Stimulated activated CD4-positive, alpha-beta T cell treated with anti-CD3 and anti-CD28 coated beads, Interleukin-1b, Interleukin-23, amount 100 ng/mL, for 24 hours (primary cell): ENCODE measurements around the gene FLCN.
"Not testable (repeated sequence)": the region's sequence is repeated elsewhere in the genome, so short reads cannot be mapped to it uniquely, and the experiment has no call there.

ENCODE experiments used
- DNase-seq, 4 experiments: peaks; one replicate each; pipeline ENCODE4 v3.0.0-alpha.2; 2020; ENCODE audit warnings: low read depth in 4 of 4, low spot score in 1 of 4

Gene FLCN, protein sequence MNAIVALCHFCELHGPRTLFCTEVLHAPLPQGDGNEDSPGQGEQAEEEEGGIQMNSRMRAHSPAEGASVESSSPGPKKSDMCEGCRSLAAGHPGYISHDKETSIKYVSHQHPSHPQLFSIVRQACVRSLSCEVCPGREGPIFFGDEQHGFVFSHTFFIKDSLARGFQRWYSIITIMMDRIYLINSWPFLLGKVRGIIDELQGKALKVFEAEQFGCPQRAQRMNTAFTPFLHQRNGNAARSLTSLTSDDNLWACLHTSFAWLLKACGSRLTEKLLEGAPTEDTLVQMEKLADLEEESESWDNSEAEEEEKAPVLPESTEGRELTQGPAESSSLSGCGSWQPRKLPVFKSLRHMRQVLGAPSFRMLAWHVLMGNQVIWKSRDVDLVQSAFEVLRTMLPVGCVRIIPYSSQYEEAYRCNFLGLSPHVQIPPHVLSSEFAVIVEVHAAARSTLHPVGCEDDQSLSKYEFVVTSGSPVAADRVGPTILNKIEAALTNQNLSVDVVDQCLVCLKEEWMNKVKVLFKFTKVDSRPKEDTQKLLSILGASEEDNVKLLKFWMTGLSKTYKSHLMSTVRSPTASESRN

DNA sequence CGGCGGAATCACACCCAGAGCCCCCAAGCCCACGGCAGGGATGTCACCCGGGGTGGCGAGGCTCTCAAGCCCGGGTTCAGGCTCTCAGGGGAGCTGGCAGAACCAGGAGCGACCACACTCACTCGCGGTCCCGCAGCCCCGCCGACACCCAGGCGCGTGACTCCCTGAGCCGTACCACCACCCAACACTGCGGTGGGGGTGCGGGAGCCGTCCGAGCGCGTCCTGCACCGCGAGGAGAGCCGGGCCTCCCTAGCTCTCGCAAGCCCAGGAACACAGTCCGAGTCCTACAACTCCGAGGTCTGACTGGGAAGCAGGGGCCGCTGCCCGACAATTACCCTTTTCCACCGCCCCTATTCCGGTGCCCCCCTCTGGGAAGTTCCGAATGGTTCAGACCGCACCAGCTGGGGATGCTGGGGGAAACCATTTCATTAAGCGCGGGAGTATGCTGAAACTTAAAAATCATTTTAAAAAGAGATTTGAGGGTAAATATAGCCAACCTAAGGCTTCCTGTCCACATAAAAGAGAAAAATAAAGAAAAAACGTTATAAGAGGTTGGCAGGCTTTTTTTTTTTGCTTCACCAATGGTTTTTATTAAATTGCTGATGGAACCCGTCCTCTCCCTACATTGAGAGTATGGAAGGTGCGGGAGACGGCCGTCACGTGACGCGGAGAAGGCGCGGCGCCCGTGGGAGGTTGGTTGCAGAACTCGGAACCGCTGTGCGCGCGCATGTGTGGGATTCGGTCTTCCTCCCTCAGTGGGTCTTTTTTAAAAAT lies at the start of gene FLCN:
TSS of gene FLCN (minus strand) at position 143 of the 774 bp plus-strand sequence. CDS start 9,031 bp downstream, outside the sequence.
- DNase-seq, result peak; percentile 80 to 88 (median 82)

DNA sequence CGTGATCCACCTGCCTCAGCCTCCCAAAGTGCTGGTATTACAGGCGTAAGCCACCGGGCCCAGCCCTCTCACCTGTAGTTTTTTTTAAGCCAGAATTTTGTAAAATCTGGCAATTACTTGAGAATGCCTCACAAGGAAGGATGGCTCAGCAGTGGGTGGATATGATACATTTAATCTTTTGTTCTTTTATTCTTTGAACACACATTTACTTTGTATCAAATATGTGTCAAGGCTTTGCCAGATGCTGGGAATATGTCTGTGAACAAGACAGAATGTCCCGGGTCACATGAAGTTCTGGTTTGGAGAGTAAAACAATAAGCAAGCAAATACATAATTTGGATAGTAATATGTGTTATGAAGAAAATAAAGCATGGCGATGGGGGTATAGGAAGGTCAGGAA lies 49.0 kb upstream of the FLCN start:
- DNase-seq, result no peak

DNA sequence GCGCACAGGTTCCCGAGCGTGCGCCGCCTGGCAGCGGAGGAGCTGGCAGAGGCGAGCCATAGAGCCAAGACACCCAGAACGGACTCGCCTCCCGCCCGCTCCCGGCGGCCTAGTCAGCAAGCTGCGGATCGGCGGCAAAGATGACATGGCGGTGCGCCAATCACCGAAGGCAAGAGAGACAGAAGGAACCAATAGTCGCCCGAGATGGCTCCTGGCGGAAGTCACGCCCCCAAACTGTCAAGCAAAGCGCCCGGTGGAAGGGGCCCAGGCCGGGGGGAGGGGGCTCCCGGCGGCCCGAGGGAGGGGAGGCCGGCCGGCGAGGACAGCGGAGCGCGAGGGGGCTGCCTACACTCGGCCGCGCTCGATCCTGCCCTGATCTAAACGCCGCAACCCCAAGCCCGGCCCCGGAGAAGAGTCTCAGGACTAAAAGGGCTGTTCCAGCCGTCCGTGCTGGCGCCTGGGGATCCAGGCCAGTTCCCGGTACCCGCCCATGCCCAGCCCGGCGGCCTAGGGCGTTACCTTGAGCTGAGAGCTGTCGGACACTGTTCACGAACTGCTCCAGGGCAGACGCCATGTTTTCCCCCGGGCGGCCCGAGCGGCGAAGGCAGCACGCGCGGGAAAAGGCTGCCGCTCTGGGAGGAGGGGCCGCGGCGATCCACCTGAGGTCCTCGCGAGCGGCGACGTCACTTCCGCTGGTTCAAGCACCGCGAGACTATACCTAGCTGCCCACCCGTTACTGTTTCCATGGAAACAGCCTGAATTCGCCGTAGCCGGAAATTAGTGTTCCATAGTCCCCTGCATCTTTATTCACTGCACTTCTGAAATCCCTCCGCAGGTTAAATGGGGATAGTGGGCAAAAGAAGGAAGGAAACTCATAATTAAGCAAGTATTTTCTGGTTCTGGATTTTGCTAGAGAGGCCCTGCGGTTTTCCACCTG lies 43.9 kb upstream of the FLCN start, which contains the start of gene COPS3:
TSS of gene COPS3 (minus strand) at position 634 of the 937 bp plus-strand sequence. CDS start at position 574, 60 bp downstream.
- peak; percentile 89 to 97 (median 96) for DNase-seq

DNA sequence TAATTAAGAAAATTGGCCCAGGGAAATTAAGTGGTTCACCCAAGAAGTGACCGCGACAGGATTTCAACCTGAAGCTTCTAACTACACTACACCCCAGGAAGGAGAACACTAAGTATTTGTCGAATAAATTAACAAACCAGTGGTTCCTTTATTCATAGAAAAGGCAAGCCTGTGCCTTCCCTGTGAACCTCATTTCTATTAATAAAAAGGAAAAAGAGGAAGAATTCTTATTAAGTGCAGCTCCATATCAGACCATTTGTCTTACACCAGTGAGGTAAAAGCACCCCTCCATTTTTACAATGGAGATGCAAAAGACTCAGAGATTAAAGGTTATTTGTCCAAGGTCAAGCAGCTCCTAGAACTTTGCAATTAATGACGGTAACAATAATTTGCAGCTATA lies 42.3 kb upstream of the FLCN start:
- DNase-seq, result no peak

DNA sequence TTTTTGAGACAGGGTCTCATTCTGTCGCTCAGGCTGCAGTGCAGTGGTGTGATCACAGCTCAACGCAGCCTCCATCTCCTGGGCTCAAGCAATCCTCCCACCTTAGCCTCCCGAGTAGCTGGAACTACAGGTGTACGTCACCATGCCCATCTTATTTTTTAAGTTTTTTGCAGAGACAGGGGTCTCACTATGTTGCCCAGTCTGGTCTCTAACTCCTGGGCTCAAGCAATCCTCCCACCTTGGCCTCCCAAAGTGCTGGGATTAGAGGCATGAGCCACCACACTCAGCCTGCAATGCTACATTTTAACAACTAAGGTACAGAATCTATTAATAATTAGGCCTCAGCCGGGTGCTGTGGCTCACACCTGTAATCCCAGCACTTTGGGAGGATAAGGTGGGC lies 40.5 kb upstream of the FLCN start:
- DNase-seq, result not testable (repeated sequence)

DNA sequence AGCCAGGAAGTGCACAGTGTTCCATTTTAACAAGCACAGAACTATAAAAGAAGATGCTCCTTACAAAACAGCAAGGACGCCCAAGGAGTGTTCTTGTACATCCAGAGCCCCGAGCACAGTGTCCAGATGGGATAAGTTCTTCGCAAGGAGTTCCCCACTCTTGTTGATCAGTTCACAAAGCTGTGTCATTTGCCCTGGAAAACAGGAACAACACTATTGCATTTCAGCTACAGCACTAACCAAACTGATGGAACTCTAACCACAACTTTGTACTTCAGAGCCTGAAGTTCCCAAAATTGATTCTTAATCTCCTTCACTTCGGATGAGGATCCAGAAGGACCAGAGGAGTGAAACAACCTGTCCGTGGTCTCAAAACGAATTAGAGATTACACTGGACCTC lies 39.0 kb upstream of the FLCN start:
- no peak for DNase-seq

DNA sequence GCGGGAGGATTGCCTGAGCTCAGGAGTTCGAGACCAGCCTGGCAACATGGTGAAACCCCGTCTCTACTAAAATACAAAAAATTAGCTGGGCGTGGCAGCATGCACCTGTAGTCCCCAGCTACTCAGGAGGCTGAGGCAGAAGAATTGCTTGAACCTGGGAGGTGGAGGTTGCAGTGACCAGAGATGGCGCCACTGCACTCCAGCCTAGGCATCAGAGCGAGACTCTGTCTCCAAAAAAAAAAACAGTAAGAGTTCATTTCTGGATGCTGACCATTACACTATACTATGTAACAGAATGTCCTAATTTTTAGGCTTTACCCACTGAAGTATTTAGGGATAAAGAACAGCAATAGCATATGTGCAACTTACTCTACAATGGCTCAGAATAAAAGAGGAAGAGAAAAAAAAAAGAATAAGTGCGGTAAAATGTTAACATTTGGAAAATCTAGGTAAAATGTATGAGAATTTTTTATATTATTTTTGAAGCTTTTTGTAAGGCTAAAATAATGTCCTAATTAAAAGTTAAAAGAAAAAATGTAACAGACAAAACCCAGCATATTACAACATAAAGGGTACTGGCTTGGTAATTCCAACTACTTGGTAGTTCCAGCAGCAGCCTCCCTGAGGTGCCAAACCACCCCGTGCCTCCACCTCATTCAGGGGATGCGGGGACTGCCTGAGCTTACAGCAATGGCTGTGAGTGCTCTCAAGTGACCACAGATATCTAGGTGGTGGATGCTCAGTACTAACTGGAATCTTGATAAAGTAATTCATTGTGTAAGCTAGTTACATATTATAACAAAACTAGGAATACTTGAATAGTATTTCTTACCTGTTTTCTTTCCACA lies 33.2 kb upstream of the FLCN start:
- DNase-seq, result no peak

DNA sequence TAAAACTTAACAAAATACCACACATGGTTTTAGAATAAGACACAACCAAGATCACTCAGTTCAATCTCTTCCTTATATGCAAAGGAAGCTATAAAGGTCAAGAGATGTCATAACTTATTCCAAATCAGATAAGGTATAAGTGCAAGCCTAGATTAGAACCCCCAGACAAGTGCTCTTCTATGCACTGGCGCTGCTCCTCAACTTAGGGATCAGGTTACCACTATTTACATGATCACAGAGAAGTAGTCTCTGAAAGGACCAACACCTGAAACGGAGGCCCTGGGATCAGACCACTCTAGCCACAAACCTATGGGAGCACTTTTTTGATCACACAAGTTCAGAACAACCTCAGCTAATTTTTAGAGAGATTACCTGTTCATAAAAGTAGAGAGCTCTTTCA lies 27.5 kb upstream of the FLCN start:
- no peak for DNase-seq

DNA sequence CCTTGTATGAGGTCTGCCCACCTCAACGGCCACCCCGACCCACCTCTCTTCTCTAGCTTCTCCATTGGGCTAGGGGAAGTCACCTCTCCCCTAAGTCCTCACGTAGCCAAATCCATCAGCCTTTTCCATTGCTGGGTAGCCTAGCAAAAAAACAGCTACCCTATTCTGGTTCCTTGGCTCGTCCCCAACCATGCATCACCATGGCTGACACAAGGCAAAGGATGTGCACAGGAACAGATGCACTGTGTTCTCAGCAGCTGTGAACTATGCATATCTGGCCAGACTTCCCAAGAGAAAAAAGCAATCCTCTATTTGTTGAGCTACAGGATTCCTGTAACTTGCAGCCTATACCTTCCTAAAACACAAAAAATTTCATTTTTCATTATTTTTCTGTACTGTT lies 22.0 kb upstream of the FLCN start:
- no peak for DNase-seq

DNA sequence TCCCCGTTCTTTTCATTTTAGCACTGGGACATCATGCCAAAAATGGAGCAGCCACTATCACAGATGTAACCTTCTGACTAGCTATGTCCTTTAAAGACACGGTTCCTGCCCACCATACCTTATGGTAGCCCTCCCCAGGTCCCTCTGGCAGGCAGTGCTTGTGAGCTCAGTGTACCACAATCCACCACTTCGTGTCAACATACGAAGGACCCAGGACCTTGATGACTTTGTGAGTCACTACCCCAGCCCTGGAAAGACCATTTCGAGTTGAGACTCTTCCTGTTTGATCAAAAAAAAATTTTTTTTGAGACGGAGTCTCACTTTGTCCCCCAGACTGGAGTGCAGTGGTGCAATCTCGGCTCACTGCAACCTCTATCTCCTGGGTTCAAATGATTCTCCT lies 21.0 kb upstream of the FLCN start:
- DNase-seq, result no peak

DNA sequence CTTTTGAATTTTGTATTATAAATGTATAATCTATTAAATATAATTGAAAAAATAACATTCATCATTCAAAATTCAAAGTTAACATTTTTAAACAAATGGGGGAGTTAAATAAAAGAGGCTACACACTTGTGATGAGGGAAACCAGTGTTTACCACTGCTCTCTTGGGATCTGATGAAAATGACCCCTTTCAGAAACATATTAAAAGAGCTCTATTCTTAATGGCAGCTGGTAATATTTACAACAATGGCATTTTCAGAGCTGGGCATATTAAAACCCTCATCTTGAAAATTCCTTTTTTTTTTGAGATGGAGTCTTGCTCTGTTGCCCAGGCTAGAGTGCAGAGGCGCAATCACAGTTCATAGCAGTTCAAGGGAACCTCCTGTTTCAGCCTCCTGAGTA lies 19.3 kb upstream of the FLCN start:
- no peak for DNase-seq

DNA sequence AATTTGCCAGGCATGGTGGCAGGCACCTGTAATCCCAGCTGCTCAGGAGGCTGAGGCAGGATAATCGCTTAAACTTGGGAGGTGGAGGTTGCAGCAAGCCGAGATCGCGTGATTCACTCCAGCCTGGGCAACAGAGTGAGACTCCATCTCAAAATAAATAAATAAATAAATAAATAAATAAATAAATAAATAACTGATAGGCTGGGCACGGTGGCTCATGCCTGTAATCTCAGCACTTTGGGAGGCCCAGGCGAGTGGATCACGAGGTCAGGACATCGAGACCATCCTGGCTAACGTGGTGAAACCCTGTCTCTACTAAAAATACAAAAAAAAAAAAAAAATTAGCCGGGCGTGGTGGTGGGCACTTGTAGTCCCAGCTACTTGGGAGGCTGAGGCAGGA lies 18.7 kb upstream of the FLCN start:
- DNase-seq, result not testable (repeated sequence)

DNA sequence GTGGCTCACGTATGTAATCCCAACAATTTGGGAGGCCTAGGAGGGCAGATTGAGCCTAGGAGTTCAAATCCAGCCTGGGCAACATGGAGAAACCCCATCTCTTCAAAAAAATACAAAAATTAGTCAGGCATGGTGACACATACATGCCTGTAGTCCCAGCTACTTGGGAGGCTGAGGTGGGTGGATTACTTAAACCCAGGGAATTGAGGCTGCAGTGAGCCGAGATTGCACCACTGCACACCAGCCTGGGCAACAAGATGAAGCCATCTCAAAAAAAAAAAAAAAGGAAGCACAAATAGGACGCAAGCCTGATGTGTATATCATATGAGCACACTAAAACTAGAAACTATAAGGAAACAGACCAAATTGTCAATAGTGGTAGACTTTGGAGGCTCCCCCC lies 17.1 kb upstream of the FLCN start:
- no peak for DNase-seq

DNA sequence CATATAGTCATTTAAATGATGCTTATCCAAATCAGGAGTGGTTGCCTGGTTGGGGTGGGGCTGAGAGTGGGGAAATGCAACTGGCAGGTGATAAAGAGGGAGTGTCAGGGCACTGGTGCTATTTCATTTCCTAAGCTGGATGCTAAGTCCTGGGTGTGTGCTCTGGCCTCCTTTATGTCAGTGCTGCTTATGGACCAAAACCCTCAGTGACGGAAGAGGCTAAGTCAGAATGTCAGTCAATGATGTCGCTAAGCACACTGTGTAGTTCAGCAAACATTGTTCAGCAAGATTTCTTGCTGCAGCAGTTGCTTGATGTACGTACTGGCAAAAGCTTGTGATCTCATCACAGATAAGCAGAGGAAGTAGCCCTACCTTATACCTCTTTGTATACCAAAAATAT lies 16.4 kb upstream of the FLCN start:
- no peak for DNase-seq

DNA sequence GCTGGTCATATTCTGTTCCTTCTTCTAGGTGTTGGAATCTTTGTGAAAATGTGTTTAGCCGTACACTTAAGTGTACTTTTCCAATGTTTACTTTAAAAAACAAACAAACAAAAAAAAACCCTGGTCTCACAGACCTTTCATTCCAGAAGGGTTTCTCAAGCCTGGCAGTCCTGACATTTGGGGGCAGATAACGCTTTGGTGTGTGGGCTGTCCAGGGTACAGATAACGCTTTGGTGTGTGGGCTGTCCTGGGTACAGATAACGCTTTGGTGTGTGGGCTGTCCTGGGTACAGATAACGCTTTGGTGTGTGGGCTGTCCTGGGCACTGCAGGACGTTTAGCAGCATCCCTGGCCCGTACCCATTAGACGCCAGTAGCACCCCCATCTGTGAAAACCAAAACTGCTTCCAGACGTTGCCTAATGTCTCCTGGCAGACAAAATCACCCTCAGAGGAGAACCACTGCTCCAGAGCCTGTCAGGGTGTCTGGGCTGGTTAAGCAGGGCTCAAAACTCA lies 15.2 kb upstream of the FLCN start:
- DNase-seq, result no peak

DNA sequence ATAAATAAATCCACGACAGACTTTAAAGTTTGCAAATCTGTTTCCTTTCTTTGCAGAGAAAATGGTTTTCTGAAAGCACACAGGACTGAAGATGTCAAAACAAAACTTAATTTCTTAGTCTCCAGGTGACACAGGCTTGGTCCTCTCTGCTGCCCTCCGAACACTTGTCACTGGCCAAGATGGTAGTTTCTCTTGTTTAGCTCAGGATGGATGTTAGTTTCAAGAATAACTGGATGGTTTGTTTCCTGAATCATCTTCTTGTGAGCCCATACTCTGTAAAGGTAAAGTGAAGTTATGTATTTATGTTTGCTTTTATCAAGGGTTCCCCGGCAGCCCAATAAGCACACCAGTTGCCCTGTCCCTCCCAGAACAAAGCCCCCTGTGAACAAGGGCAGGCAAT lies 9.9 kb upstream of the FLCN start:
- no peak for DNase-seq

DNA sequence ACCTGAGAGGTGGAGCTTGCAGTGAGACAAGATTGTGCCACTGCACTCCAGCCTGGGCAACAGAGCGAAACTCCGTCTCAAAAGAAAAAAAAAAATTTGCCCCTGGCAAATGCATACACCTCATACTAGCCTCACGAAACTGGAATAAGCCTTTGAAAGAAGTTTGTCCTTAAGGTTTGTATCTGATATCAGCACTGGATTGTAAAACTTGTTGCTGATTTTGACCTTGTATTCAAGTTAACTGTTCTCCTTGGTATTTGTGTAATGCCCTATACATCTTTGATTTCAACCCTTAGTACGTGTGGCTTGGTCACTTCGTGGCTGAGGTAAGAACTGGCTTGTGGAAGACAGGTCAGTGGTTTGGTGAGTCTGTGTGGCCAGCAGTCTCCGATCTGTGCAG lies 6.2 kb upstream of the FLCN start:
- DNase-seq, result no peak

DNA sequence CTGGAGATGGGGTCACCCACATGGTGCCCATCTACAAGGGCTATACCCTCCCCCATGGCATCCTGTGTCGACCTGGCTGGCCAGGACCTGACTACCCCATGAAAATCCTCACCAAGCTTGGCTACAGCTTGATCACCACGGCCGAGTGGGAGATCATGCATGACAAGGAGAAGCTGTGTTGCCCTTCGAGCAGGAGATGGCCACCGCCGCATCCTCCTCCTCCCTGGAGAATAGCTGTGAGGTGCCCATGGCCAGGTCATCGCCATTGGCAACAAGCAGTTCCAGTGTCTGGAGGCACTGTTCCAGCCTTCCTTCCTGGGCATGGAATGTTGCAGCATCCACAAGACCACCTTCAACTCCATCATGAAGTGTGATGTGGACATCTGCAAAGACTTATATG lies 5.3 kb upstream of the FLCN start:
- no peak for DNase-seq

DNA sequence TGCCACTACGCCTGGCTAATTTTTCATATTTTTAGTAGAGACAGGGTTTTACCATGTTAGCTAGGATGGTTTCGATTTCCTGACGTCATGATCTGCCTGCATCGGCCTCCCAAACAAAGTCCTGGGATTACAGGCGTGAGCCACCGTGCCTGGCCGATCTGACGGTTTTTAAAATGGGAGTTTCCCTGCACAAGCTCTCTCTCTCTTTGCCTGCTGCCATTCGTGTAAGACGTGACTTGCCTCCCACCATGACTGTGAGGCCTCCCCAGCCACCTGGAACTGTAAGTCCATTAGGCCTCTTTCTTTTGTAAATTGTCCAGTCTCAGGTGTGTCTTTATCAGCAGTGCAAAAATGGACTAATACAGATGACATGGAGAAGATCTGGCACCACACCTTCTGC lies 4.7 kb upstream of the FLCN start:
- no peak for DNase-seq

DNA sequence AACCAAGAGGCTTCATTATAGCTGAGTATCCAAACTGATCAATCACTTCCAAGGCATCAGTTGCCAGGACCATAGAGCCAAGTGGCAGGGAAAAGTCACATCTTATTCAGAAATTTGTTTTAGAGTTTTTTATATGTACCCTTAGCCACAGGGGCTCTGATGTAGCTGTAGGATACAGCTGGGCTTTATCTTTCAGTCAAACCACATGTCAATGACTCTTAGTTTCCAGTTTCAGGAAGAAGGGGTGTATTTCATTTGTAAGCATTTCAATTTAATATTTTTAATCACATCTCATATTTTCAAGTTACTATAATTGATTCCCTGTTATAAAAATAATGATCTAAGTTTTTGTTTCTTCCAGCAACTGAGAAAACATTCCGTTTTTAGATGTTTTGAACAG lies 2.9 kb upstream of the FLCN start:
- no peak for DNase-seq
